ENCODE data around the gene FERMT3. TPM values are rescaled to one million over a fixed set of nuclear protein-coding genes. Genes with fewer than 3 reads are reported as not detected.

FERMT3 gene
- total RNA-seq, 2 experiments from 2014 or later: 55.8 to 61.1 TPM

DNA sequence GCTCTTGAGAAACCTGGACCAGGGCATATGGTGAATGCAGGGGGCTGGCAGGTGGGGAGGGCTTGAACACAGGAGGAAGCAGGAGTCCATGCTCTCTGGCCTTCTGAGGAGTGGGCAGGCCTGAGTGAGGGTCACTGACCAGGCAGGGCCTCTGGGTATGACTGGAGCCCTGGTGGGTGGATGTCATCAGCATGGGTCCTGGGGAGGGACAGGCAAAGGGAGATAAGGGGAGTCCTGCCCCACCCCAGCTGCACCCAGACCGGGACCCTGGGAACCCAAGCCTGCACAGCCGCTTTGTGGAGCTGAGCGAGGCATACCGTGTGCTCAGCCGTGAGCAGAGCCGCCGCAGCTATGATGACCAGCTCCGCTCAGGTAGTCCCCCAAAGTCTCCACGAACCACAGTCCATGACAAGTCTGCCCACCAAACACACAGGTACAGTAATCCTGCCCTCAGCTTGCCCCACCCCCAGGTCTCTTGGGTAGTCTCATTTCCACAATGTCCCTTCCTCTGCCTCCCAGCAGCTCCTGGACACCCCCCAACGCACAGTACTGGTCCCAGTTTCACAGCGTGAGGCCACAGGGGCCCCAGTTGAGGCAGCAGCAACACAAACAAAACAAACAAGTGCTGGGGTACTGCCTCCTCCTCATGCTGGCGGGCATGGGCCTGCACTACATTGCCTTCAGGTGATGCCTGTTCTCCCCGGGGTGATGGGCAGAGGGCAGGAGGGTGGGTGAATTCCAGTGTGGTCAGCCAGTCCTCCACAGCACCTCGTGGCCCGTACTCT, 25.9 kb downstream of the FERMT3 start:
- Mint-ChIP-seq H3K4me3 (peak overlapping the region; percentile 95), H3K36me3 (ENCODE audit: low read depth) (peaks cover 10% of the 10 kb centered on the region), H3K27ac (peak overlapping the region; percentile 94), H3K4me1 (ENCODE audit: low read depth) (peaks cover 53% of the 10 kb centered on the region), H3K9me3 (no peaks in the 10 kb centered on the region), H3K27me3 (no peaks in the 10 kb centered on the region)
- no peak overlapping the region for H3K4me3 ChIP-seq (ENCODE audit: low read length)
- intact Hi-C loops (cut with DNase I, micrococcal nuclease): loop anchor here in 1 of 2 experiments (5.0 kb wide), 2 partner anchors 40 to 45 kb away; partner anchors contain the start of gene STIP1
- TF ChIP-seq, protein P1, sequence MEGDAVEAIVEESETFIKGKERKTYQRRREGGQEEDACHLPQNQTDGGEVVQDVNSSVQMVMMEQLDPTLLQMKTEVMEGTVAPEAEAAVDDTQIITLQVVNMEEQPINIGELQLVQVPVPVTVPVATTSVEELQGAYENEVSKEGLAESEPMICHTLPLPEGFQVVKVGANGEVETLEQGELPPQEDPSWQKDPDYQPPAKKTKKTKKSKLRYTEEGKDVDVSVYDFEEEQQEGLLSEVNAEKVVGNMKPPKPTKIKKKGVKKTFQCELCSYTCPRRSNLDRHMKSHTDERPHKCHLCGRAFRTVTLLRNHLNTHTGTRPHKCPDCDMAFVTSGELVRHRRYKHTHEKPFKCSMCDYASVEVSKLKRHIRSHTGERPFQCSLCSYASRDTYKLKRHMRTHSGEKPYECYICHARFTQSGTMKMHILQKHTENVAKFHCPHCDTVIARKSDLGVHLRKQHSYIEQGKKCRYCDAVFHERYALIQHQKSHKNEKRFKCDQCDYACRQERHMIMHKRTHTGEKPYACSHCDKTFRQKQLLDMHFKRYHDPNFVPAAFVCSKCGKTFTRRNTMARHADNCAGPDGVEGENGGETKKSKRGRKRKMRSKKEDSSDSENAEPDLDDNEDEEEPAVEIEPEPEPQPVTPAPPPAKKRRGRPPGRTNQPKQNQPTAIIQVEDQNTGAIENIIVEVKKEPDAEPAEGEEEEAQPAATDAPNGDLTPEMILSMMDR (IDR thresholded peaks at IDR 0.05): no peak
- no peaks in the 10 kb centered on the region for H3K9me3 ChIP-seq (ENCODE audit: control insufficient read depth in 1 of 2, insufficient read depth in 1 of 2, low read length in 2 of 2)
- ATAC-seq (ENCODE audit: poor library complexity) (no peak), DNase-seq (peak in 1 of 14 experiments; percentile 4)
- no peak overlapping the region for H3K27ac ChIP-seq (ENCODE audit: low read depth in 1 of 2, low read length in 2 of 2)
- peaks cover 7% of the 10 kb centered on the region for H3K36me3 ChIP-seq (ENCODE audit: insufficient read depth, low read length)
- ChIA-PET CTCF (interaction anchor here (0.7 to 1.2 kb wide), 5 partner anchors 8 to 72 kb away, joined by 3 to 5 read pairs (median 3); partner anchors contain the start of gene PPP1R14B), POLR2A (interaction anchor here (0.8 to 4.6 kb wide), 10 partner anchors 9 to 1265 kb away, joined by 3 to 31 read pairs (median 4); partner anchors contain the start of genes FERMT3, FKBP2, PLCB3 and PPP1R14B)
- H3K27me3 ChIP-seq (ENCODE audit: control insufficient read depth in 1 of 2, insufficient read depth in 2 of 2, low read length in 2 of 2): no peaks in the 10 kb centered on the region
- H3K4me1 ChIP-seq (ENCODE audit: insufficient read depth, low read length): peaks cover 69% of the 10 kb centered on the region

DNA sequence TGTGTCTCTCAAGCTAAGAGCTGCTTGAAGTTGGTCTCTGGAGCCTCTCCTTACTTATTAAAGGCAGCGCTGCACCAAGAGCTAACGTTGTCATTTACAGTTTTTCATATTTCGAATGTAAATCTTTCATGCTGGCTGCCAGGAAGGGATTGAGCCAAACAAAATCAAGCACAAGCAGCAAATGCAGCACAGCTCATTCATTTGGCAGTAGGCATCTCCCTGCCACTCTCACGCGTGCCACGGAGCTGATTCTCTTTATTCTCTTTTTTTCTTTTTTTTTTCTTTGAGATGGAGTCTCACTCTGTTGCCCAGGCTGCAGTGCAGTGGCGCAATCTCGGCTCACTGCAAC, 26.4 kb downstream of the FERMT3 start:
- DNase-seq: no peak
- ATAC-seq (ENCODE audit: poor library complexity): no peak
- ChIA-PET POLR2A (interaction anchor here (0.8 to 4.6 kb wide), 7 partner anchors 9 to 85 kb away, joined by 3 to 31 read pairs (median 7); partner anchors contain the start of genes FERMT3, FKBP2, PLCB3 and PPP1R14B), CTCF (interaction anchor here (1.2 kb wide), 1 partner anchor 72 kb away, joined by 3 read pairs; no protein-coding TSS in a partner anchor)
- peaks cover 10% of the 10 kb centered on the region for H3K36me3 Mint-ChIP-seq (ENCODE audit: low read depth)
- H3K4me1 Mint-ChIP-seq (ENCODE audit: low read depth): peaks cover 50% of the 10 kb centered on the region
- peak overlapping the region; percentile 95 for H3K4me3 Mint-ChIP-seq
- H3K9me3 ChIP-seq (ENCODE audit: control insufficient read depth in 1 of 2, insufficient read depth in 1 of 2, low read length in 2 of 2): no peaks in the 10 kb centered on the region
- H3K27me3 ChIP-seq (ENCODE audit: control insufficient read depth in 1 of 2, insufficient read depth in 2 of 2, low read length in 2 of 2): no peaks in the 10 kb centered on the region
- no peaks in the 10 kb centered on the region for H3K9me3 Mint-ChIP-seq
- TF ChIP-seq, protein P1 (IDR thresholded peaks at IDR 0.05): no peak
- H3K27me3 Mint-ChIP-seq: no peaks in the 10 kb centered on the region
- no peak overlapping the region for H3K4me3 ChIP-seq (ENCODE audit: low read length)
- H3K27ac Mint-ChIP-seq: peak overlapping the region; percentile 94
- intact Hi-C loops (cut with DNase I, micrococcal nuclease): loop anchor here in 1 of 2 experiments (5.0 kb wide), 2 partner anchors 39 to 46 kb away; partner anchors contain the start of gene STIP1
- H3K36me3 ChIP-seq (ENCODE audit: insufficient read depth, low read length): peaks cover 13% of the 10 kb centered on the region
- H3K4me1 ChIP-seq (ENCODE audit: insufficient read depth, low read length): peaks cover 70% of the 10 kb centered on the region
- H3K27ac ChIP-seq (ENCODE audit: low read depth in 1 of 2, low read length in 2 of 2): no peak overlapping the region

DNA sequence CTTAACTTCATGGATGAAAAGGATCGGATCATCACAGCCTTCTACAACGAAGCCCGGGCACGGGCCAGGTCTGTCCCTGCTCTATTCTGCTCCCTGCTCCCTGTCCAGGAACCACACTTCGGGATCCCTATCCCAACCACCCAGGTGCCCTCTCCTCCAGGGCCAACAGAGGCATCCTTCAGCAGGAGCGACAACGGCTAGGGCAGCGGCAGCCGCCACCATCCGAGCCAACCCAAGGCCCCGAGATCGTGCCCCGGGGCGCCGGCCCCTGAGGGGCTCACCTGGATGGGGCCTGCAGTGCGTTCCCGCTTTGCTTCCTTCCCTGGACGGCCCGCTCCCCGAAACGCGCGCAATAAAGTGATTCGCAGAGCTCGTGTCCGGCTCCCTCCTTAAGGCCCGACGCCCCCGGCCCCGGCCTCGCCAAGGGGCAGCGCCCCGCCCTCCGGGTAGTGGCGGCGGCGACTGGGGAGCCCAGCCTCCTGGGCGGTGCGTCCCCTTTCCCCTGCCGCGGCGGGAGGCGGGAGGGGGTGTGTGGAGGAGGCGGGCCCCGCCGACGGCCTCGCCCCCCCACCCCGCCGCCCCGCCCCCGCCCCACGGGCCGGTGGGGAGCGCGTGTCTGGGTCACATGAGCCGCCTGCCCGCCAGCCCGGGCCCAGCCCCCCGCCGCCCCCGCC, 27.5 kb downstream of the FERMT3 start, which contains the start of gene VEGFB:
VEGFB (plus strand) TSS at position 672 of the 674 bp plus-strand sequence. CDS start 250 bp downstream, outside the sequence.
- peak; percentile 43 for ATAC-seq (ENCODE audit: poor library complexity)
- peak; percentile 49 to 86 (median 74) for DNase-seq
- Mint-ChIP-seq H3K9me3 (no peaks in the 10 kb centered on the region), H3K4me1 (ENCODE audit: low read depth) (peaks cover 51% of the 10 kb centered on the region), H3K36me3 (ENCODE audit: low read depth) (peaks cover 10% of the 10 kb centered on the region), H3K27me3 (no peaks in the 10 kb centered on the region), H3K27ac (peak within 1 kb of the TSS; percentile 94), H3K4me3 (peak within 1 kb of the TSS; percentile 95)
- Histone ChIP-seq H3K27me3 (ENCODE audit: control insufficient read depth in 1 of 2, insufficient read depth in 2 of 2, low read length in 2 of 2) (no peaks in the 10 kb centered on the region), H3K9me3 (ENCODE audit: control insufficient read depth in 1 of 2, insufficient read depth in 1 of 2, low read length in 2 of 2) (no peaks in the 10 kb centered on the region), H3K27ac (ENCODE audit: low read depth in 1 of 2, low read length in 2 of 2) (peak within 1 kb of the TSS; percentile 58 to 64), H3K4me3 (ENCODE audit: low read length) (peak within 1 kb of the TSS; percentile 65), H3K36me3 (ENCODE audit: insufficient read depth, low read length) (peaks cover 13% of the 10 kb centered on the region), H3K4me1 (ENCODE audit: insufficient read depth, low read length) (peaks cover 68% of the 10 kb centered on the region)
- intact Hi-C loops (cut with DNase I, micrococcal nuclease): loop anchor here in 1 of 2 experiments (5.0 kb wide), 2 partner anchors 38 to 47 kb away; partner anchors contain the start of gene STIP1
- TF ChIP-seq, protein P1 (IDR thresholded peaks at IDR 0.05): no peak
- ChIA-PET POLR2A (no interaction called here), CTCF (interaction anchor here (0.9 to 1.6 kb wide), 2 partner anchors 30 to 84 kb away, joined by 3 to 4 read pairs; partner anchors contain the start of gene PRDX5)

All from CD4-positive, alpha-beta T cell (primary cell).